Astrocyte (in vitro differentiated cells and primary cell): Measurements from ENCODE around the gene PAX5. TPM values are rescaled to one million over a fixed set of nuclear protein-coding genes. Genes with fewer than 3 reads are reported as not detected.

Experiments
- DNase-seq: peaks from one replicate; pipeline ENCODE4 v3.0.0-alpha.2; 2010; ENCODE audit warnings: low read depth
- FAIRE-seq: peaks from 2 replicates; lab custom pipeline; 2011; peaks lifted over from hg19 to GRCh38; lab: Jason Lieb, UNC
- H2AFZ ChIP-seq: 2 replicates; pipeline ENCODE4 v1.6.0; 2012; ENCODE audit warnings: low read depth, low read length, inconsistent platforms
- H3K27ac ChIP-seq: 2 replicates; pipeline ENCODE4 v1.5.1; 2011; ENCODE audit warnings: low read depth, low read length, inconsistent platforms
- H3K27me3 ChIP-seq: 2 replicates; pipeline ENCODE4 v1.6.0; 2011; ENCODE audit warnings: low read length, inconsistent platforms; ENCODE audit not compliant: insufficient read depth
- H3K36me3 ChIP-seq: 2 replicates; pipeline ENCODE4 v1.5.1; 2011; ENCODE audit warnings: low read length, inconsistent platforms; ENCODE audit not compliant: insufficient read depth
- H3K4me1 ChIP-seq: 2 replicates; pipeline ENCODE4 v1.5.1; 2011; ENCODE audit warnings: low read length, inconsistent platforms; ENCODE audit not compliant: insufficient read depth
- H3K4me2 ChIP-seq: 2 replicates; pipeline ENCODE4 v1.6.0; 2012; ENCODE audit warnings: low read length, inconsistent platforms
- H3K4me3 ChIP-seq: 2 replicates; pipeline ENCODE4 v1.5.1; 2011; ENCODE audit warnings: low read depth, mild to moderate bottlenecking, low read length, inconsistent platforms; ENCODE audit not compliant: insufficient read depth
- H3K79me2 ChIP-seq: 2 replicates; pipeline ENCODE4 v1.6.0; 2012; ENCODE audit warnings: mild to moderate bottlenecking, low read length, inconsistent platforms; ENCODE audit not compliant: insufficient read depth
- H3K9ac ChIP-seq: 2 replicates; pipeline ENCODE4 v1.6.0; 2012; ENCODE audit warnings: mild to moderate bottlenecking, low read length, inconsistent platforms
- H3K9me3 ChIP-seq: 2 replicates; pipeline ENCODE4 v1.5.1; 2012; ENCODE audit warnings: low read depth, mild to moderate bottlenecking, low read length, inconsistent platforms; ENCODE audit not compliant: insufficient read depth
- H4K20me1 ChIP-seq: 2 replicates; pipeline ENCODE4 v1.6.0; 2012; ENCODE audit warnings: low read length, inconsistent platforms; ENCODE audit not compliant: insufficient read depth
- H3K27ac Mint-ChIP-seq: one replicate; pipeline ENCODE4 v1.8.0; 2021; ENCODE audit warnings: mild to moderate bottlenecking, mixed read lengths; ENCODE audit not compliant: unreplicated experiment
- H3K27me3 Mint-ChIP-seq: one replicate; pipeline ENCODE4 v1.8.0; 2021; ENCODE audit warnings: low read depth, mixed read lengths; ENCODE audit not compliant: unreplicated experiment
- H3K36me3 Mint-ChIP-seq: one replicate; pipeline ENCODE4 v1.8.0; 2021; ENCODE audit warnings: low read depth, mixed read lengths; ENCODE audit not compliant: unreplicated experiment
- H3K4me1 Mint-ChIP-seq: one replicate; pipeline ENCODE4 v1.8.0; 2021; ENCODE audit warnings: low read depth, mixed read lengths; ENCODE audit not compliant: unreplicated experiment
- H3K4me3 Mint-ChIP-seq: one replicate; pipeline ENCODE4 v1.8.0; 2021; ENCODE audit warnings: mild to moderate bottlenecking, moderate library complexity, mixed read lengths; ENCODE audit not compliant: unreplicated experiment
- H3K9me3 Mint-ChIP-seq: one replicate; pipeline ENCODE4 v1.8.0; 2021; ENCODE audit warnings: mild to moderate bottlenecking, mixed read lengths; ENCODE audit not compliant: unreplicated experiment
- CTCF ChIP-seq: IDR thresholded peaks from 2 replicates; pipeline ENCODE4 v1.5.1; 2011; ENCODE audit warnings: low read depth, mild to moderate bottlenecking, inconsistent platforms, low read length, moderate library complexity; ENCODE audit not compliant: insufficient read depth
- EZH2 ChIP-seq: IDR thresholded peaks from 2 replicates; pipeline ENCODE4 v1.6.1; 2012; ENCODE audit warnings: mild to moderate bottlenecking, low read length, inconsistent platforms; ENCODE audit not compliant: insufficient read depth
- total RNA-seq: library from RNA; stranded (reverse); gene quantifications from 2 replicates; pipeline ENCODE4 v1.2.1, GENCODE V29; 2021

Gene PAX5
- total RNA-seq, 1 donor from 2014 or later = not detected

DNA sequence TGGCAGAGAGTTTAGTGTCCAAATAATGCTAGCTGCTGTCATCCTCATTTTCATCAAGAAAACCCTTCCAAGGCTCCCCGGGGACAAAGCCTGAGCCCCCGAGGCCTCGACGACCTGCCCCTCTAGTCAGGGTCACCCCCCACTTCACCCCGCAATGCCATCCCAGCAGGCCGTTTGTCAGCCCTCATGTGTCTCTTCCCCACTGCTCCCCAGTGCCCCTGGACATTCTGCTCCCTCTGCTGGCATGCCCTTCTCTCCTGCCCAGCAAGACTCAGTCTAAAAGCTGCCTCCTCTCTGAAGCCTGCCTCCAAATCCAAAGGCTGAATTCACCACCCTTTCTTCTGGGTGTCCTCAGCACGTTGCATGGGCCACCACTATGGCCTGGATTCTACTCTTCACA lies 59.3 kb downstream of the PAX5 start:
- Mint-ChIP-seq H3K27me3 (peaks cover 62% of the 10 kb centered on the region), H3K27ac (no peak overlapping the region), H3K4me1 (peaks cover 2% of the 10 kb centered on the region), H3K36me3 (no peaks in the 10 kb centered on the region), H3K9me3 (no peaks in the 10 kb centered on the region), H3K4me3 (no peak overlapping the region)
- TF ChIP-seq CTCF (no peak), EZH2 (no peak)
- H3K4me1 ChIP-seq = no peaks in the 10 kb centered on the region
- no peak overlapping the region for H3K4me2 ChIP-seq
- H3K27me3 ChIP-seq = peaks cover 46% of the 10 kb centered on the region
- DNase-seq (no peak), FAIRE-seq (no peak)
- H2AFZ ChIP-seq = no peak overlapping the region
- H3K79me2 ChIP-seq = no peaks in the 10 kb centered on the region
- no peak overlapping the region for H3K27ac ChIP-seq
- no peaks in the 10 kb centered on the region for H3K9me3 ChIP-seq
- H4K20me1 ChIP-seq = no peaks in the 10 kb centered on the region
- no peak overlapping the region for H3K4me3 ChIP-seq
- no peak overlapping the region for H3K9ac ChIP-seq
- no peaks in the 10 kb centered on the region for H3K36me3 ChIP-seq

DNA sequence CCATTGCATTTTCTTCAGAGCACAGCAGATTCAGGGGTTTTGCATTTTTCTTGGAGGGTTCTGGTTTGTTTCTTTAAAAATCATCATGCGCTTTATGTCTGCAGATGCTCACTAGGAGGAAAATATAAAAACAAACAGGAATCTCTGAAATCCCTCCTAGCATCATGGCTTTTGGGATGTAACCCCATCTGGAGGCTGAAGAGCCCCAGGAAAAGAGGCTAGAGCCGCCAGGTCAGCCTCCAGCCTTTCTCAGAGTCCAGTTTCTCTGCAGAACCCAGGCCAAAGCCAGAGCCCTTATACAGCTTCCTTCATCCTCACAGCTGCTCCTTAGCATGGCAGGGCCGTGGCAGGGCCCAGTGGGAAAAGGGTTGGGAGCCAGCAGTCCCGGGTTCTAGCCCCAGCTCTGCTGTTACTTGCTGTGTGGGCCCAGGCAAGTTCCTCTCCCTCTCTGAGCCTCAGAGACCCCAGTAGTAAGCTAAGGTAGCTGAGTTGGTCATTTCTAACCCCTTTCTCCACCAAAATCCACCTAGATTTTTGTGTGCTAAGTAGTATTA lies 62.1 kb downstream of the PAX5 start:
- no peak overlapping the region for H2AFZ ChIP-seq
- H3K4me1 Mint-ChIP-seq = peaks cover 2% of the 10 kb centered on the region
- no peaks in the 10 kb centered on the region for H3K36me3 ChIP-seq
- H3K27ac ChIP-seq = no peak overlapping the region
- no peak overlapping the region for H3K27ac Mint-ChIP-seq
- H3K4me1 ChIP-seq = no peaks in the 10 kb centered on the region
- FAIRE-seq = no peak
- H4K20me1 ChIP-seq = no peaks in the 10 kb centered on the region
- H3K9ac ChIP-seq = no peak overlapping the region
- no peak for DNase-seq
- H3K79me2 ChIP-seq = no peaks in the 10 kb centered on the region
- H3K36me3 Mint-ChIP-seq = no peaks in the 10 kb centered on the region
- no peaks in the 10 kb centered on the region for H3K9me3 Mint-ChIP-seq
- peaks cover 59% of the 10 kb centered on the region for H3K27me3 Mint-ChIP-seq
- H3K4me2 ChIP-seq = no peak overlapping the region
- H3K9me3 ChIP-seq = no peaks in the 10 kb centered on the region
- TF ChIP-seq CTCF = no peak
- no peak for TF ChIP-seq EZH2
- no peak overlapping the region for H3K4me3 ChIP-seq
- no peak overlapping the region for H3K4me3 Mint-ChIP-seq
- peaks cover 28% of the 10 kb centered on the region for H3K27me3 ChIP-seq
